Upper lobe of right lung (tissue), 1 donor: ENCODE results near the gene CLDN3. TPM values are rescaled to one million over a fixed set of nuclear protein-coding genes. Genes with fewer than 3 reads are reported as not detected.

Experiments used
- ATAC-seq: fragments of 200-7000 bp; cut with Tn5 transposase; one replicate; pipeline ENCODE4 v1.9.1; 2020; ENCODE audit warnings: mild to moderate bottlenecking, moderate library complexity
- DNase-seq: peaks from one replicate; pipeline ENCODE4 v3.0.0-alpha.2; 2020
- H3K27ac ChIP-seq: fragments of 200-600 bp; one replicate; pipeline ENCODE4 v1.8.0; 2022
- H3K27me3 ChIP-seq: fragments of 200-600 bp; one replicate; pipeline ENCODE4 v1.8.0; 2022; ENCODE audit warnings: mild to moderate bottlenecking
- H3K36me3 ChIP-seq: fragments of 200-600 bp; one replicate; pipeline ENCODE4 v1.8.0; 2022
- H3K4me1 ChIP-seq: fragments of 200-600 bp; one replicate; pipeline ENCODE4 v1.8.0; 2022
- H3K4me3 ChIP-seq: fragments of 200-600 bp; one replicate; pipeline ENCODE4 v1.8.0; 2022; ENCODE audit warnings: mild to moderate bottlenecking
- H3K9me3 ChIP-seq: fragments of 200-600 bp; one replicate; pipeline ENCODE4 v1.8.0; 2022
- CTCF ChIP-seq: fragments of 200-600 bp; IDR thresholded peaks from one replicate; pipeline ENCODE4 v1.8.0; 2022; ENCODE audit warnings: antibody characterized with exemption
- intact Hi-C: fragments of 100-400 bp; cut with DNase I; formaldehyde crosslinking; loops from one replicate; pipeline ENCODE4 v1.11.0; 2022
- total RNA-seq: library from RNA; stranded (reverse); fragmentation: NEBNext Ultra II Directional; extraction: Animal tissue kit (Norgen Biotek cat#: 25700); gene quantifications from one replicate; pipeline ENCODE4 v1.2.1, GENCODE V29; 2021
- donor health status: DM: no; HTN: yes; CAD: no; lungs with severe emphysema.

The CLDN3 gene
- total RNA-seq, 1 donor from 2014 or later: 11.8 TPM

DNA sequence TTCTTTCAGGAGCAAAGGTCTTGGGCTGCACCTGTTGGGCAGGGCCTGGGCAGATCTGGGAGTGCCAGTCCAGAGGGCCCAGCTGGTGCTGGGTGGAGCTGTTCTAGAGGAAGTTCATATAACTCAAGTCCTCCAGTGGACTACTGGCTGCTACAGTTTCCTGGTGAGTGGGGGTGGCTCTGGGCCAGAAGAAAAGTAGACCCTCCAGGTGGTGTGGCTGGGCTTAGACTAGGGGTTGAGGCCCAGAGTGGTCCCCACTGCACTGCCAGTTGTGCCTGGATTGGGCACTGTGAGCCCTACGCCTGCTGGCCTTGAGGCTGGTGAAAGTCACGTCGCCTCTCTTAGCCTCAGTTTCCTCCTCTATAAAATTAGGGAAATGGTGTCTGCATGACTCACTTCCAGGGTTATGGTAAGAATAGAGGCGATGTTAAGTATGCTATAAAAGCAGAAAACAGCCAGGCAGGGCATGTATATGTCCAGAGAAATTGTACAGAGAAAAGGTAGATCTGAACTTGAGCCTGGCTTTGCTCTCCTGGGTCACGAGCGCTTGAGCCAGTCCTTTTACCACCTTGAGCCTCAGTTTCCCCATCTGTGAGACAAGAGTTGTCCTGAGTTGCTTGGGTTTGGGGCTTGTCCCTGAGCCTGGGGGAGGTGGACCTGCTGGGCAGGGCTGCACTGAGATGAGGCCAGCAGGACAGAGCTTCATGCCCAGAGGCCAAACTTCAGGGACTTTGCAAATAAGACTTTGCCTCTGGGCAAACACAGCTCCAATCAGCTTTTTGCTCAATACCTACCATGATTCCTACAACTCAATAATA is 3.8 kb upstream of the CLDN3 start:
- H3K9me3 ChIP-seq: no peaks in the 10 kb centered on the region
- H3K27me3 ChIP-seq: peaks cover 28% of the 10 kb centered on the region
- no peak overlapping the region for H3K4me3 ChIP-seq
- DNase-seq (peak; percentile 36), ATAC-seq (no peak)
- TF ChIP-seq CTCF: no peak
- no peaks in the 10 kb centered on the region for H3K4me1 ChIP-seq
- H3K36me3 ChIP-seq: no peaks in the 10 kb centered on the region
- no peak overlapping the region for H3K27ac ChIP-seq
- intact Hi-C loops: no loop called here

DNA sequence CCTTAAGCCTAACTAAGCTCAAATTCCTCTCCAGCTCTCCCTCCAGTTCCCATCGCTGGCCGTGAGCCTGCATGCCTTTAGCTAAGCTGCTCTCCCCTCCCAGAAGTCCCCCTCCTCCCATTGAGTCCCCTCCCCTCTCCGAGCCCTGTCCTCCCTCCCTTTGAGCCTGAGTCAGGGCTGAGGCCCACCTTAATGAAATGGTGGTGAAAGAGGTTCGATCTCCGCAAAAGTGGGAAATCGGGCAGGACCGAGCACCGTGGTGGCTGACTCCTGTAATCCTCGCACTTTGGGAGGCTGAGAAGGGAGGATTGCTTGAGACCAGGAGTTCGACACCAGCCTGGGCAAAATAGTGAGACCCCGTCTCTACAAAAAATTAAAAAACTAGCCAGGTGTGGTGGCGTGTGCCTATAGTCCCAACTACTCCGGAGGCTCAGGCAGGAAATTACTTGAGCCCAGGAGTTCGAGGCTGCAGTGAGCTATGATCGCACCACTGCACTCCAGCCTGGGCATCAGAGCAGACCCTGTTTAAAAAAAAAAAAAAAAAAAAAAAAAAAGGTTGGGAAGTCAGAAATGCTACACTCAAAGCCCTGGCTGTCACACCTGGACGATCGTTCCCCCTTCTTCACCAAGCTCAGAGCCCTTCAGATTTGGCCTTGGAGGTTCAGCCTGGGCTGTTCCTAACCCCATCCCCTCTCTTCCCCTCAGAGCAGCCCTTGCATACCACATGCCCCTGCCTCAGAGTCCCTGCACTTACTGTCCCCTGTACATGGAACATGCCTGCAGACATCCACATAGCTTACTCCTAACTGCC is 995 bp upstream of the CLDN3 start:
- H3K27ac ChIP-seq: no peak overlapping the region
- no peak for ATAC-seq
- no peaks in the 10 kb centered on the region for H3K9me3 ChIP-seq
- peaks cover 42% of the 10 kb centered on the region for H3K27me3 ChIP-seq
- no peak for TF ChIP-seq CTCF
- no peaks in the 10 kb centered on the region for H3K36me3 ChIP-seq
- intact Hi-C loops: no loop called here
- no peaks in the 10 kb centered on the region for H3K4me1 ChIP-seq
- H3K4me3 ChIP-seq: peak overlapping the region; percentile 45
- DNase-seq: no peak

GRCh38 chr7:73769481-73770001 is 529 bp downstream of the CLDN3 start:
- no peak for TF ChIP-seq CTCF
- intact Hi-C loops: no loop called here
- H3K36me3 ChIP-seq: no peaks in the 10 kb centered on the region
- peaks cover 42% of the 10 kb centered on the region for H3K27me3 ChIP-seq
- DNase-seq (peak; percentile 67), ATAC-seq (peak; percentile 21)
- H3K27ac ChIP-seq: peak overlapping the region; percentile 70
- no peaks in the 10 kb centered on the region for H3K4me1 ChIP-seq
- peak overlapping the region; percentile 45 for H3K4me3 ChIP-seq
- no peaks in the 10 kb centered on the region for H3K9me3 ChIP-seq

GRCh38 chr7:73768641-73769480 is 1.2 kb downstream of the CLDN3 start:
- H3K27ac ChIP-seq: no peak overlapping the region
- H3K27me3 ChIP-seq: peaks cover 42% of the 10 kb centered on the region
- H3K9me3 ChIP-seq: no peaks in the 10 kb centered on the region
- no peak for TF ChIP-seq CTCF
- no peaks in the 10 kb centered on the region for H3K36me3 ChIP-seq
- peak overlapping the region; percentile 45 for H3K4me3 ChIP-seq
- intact Hi-C loops: no loop called here
- ATAC-seq (no peak), DNase-seq (no peak)
- no peaks in the 10 kb centered on the region for H3K4me1 ChIP-seq

DNA sequence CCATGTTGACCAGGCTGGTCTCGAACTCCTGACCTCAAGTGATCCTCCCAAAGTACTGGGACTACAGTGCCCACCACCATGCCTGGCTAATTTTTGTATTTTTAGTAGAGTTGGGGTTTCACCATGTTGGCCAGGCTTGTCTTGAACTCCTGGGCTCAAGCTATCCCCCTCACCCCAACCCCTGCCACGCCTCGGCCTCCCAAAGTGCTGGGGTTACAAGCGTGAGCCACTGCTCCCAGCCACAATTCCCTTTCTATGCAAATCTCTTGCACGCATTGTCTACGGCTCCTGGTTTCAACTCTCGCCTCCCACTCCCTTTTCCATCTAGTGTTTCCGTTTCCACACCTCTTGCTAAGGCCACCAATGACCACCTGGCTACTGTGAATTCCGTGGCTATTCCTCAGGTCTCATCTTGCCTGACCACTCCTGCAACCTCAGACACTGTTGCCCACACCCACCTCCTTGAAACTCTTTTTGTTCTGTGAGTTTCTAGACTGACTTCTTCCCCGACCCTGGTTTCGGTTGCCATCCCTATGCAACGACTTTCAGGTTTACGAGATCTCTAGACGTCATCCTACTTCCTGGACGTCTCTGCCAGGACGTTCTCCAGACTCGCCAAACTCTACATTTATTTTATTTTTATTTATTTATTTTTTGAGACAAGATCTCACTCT is 3.4 kb downstream of the CLDN3 start:
- Histone ChIP-seq H3K4me1 (no peaks in the 10 kb centered on the region), H3K27ac (no peak overlapping the region), H3K9me3 (no peaks in the 10 kb centered on the region), H3K27me3 (peaks cover 35% of the 10 kb centered on the region), H3K4me3 (no peak overlapping the region), H3K36me3 (no peaks in the 10 kb centered on the region)
- TF ChIP-seq CTCF: no peak
- intact Hi-C loops: no loop called here
- no peak for DNase-seq
- no peak for ATAC-seq
